GM12878 (cell line): ENCODE measurements around the gene WRAP73. TPM values are rescaled to one million over a fixed set of nuclear protein-coding genes. Genes with fewer than 3 reads are reported as not detected.

Source experiments
- ATAC-seq: fragments of 200-7000 bp; cut with Tn5 transposase; 3 replicates; pipeline ENCODE4 v1.9.1; 2020; ENCODE audit warnings: mild to moderate bottlenecking, moderate library complexity
- BruUV-seq: library from RNA; stranded (reverse); fragments of 400-500 nt; replicated peaks from 2 replicates; lab custom pipeline; 2021; lab: Mats Ljungman, UMichigan
- CTCF ChIA-PET: fragments of 300-600 bp; sonication (Branson Sonifier 250); formaldehyde crosslinking; extraction: SDS; loops from one replicate; lab custom pipeline; 2021; ENCODE audit warnings: inconsistent platforms; lab: Yijun Ruan, JAX
- POLR2A ChIA-PET: fragments of 350-600 bp; formaldehyde crosslinking; extraction: SDS; loops from one replicate; lab custom pipeline; 2021; ENCODE audit warnings: inconsistent platforms; lab: Charles Lee
- RAD21 ChIA-PET: fragments of 300-600 bp; sonication (Branson Sonifier 250); formaldehyde crosslinking; loops from one replicate; lab custom pipeline; 2023; ENCODE audit warnings: antibody characterized with exemption; ENCODE audit not compliant: unreplicated experiment; lab: Charles Lee
- SMC1A ChIA-PET: fragments of 300-600 bp; sonication (Branson Sonifier 250); formaldehyde crosslinking; loops from one replicate; lab custom pipeline; 2023; ENCODE audit not compliant: unreplicated experiment, uncharacterized antibody; lab: Charles Lee
- DNase-seq: peaks from one replicate; pipeline ENCODE4 v3.0.0-alpha.2; 2011; ENCODE audit warnings: low read depth, low spot score
- FAIRE-seq: peaks from 3 replicates; lab custom pipeline; 2011; peaks lifted over from hg19 to GRCh38; lab: Jason Lieb, UNC
- H2AFZ ChIP-seq: 2 replicates; pipeline ENCODE4 v1.6.0; 2011; ENCODE audit warnings: low read depth, low read length, control low read depth; ENCODE audit not compliant: control insufficient read depth
- H3K27ac ChIP-seq: 2 replicates; pipeline ENCODE4 v1.5.1; 2011; ENCODE audit warnings: control low read depth; ENCODE audit not compliant: control insufficient read depth, insufficient read depth
- H3K27me3 ChIP-seq, 2 experiments: replicated peaks in 1 of 2; 2 replicates each; pipeline versions ENCODE4 v1.6.0 to v1.6.1; 2011; ENCODE audit warnings: low read length in 1 of 2; ENCODE audit not compliant: control insufficient read depth in 2 of 2, insufficient read depth in 2 of 2
- H3K36me3 ChIP-seq, 2 experiments: 2 replicates each; pipeline ENCODE4 v1.5.1; 2011; ENCODE audit warnings: low read length in 1 of 2; ENCODE audit not compliant: control insufficient read depth in 2 of 2, insufficient read depth in 2 of 2
- H3K4me1 ChIP-seq: 2 replicates; pipeline ENCODE4 v1.6.1; 2011; ENCODE audit warnings: mild to moderate bottlenecking, low read length, moderate library complexity, mixed read lengths; ENCODE audit not compliant: control insufficient read depth, insufficient read depth
- H3K4me2 ChIP-seq: 2 replicates; pipeline ENCODE4 v1.6.0; 2011; ENCODE audit warnings: control low read depth; ENCODE audit not compliant: control insufficient read depth, insufficient read depth
- H3K4me3 ChIP-seq: fragments of 200-600 bp; sonication (generic); 2 replicates; pipeline ENCODE4 v1.5.1; 2016
- H3K79me2 ChIP-seq: 2 replicates; pipeline ENCODE4 v1.6.0; 2011; ENCODE audit warnings: low read length; ENCODE audit not compliant: control insufficient read depth, insufficient read depth
- H3K9ac ChIP-seq: 2 replicates; pipeline ENCODE4 v1.8.0; 2011; ENCODE audit warnings: low read length, control low read depth, mixed read lengths; ENCODE audit not compliant: control insufficient read depth, insufficient read depth
- H3K9me3 ChIP-seq: replicated peaks from 3 replicates; pipeline ENCODE4 v1.5.1; 2011; ENCODE audit warnings: mild to moderate bottlenecking, low read length; ENCODE audit not compliant: control insufficient read depth, insufficient read depth
- H4K20me1 ChIP-seq: 2 replicates; pipeline ENCODE4 v1.6.0; 2011; ENCODE audit not compliant: control insufficient read depth, insufficient read depth
- EGR1 ChIP-seq, 2 experiments: IDR thresholded peaks; 1 replicate in 1 of 2; 2 replicates in 1 of 2; pipeline ENCODE4 v1.6.1; 2011 to 2012; ENCODE audit warnings: low read depth in 2 of 2, low read length in 2 of 2, borderline replicate concordance in 1 of 2, mild to moderate bottlenecking in 1 of 2, moderate library complexity in 1 of 2
- NFYA ChIP-seq: IDR thresholded peaks from 2 replicates; pipeline ENCODE4 v1.6.1; 2011; ENCODE audit warnings: low read depth, mild to moderate bottlenecking, low read length, improper control_type of control experiment, borderline replicate concordance
- NFYB ChIP-seq: IDR thresholded peaks from 2 replicates; pipeline ENCODE4 v1.6.1; 2011; ENCODE audit warnings: low read depth, mild to moderate bottlenecking, low read length, improper control_type of control experiment, moderate library complexity; ENCODE audit not compliant: insufficient read depth
- SPI1 ChIP-seq: IDR thresholded peaks from 2 replicates; pipeline ENCODE4 v1.6.1; 2011; ENCODE audit warnings: low read depth, mild to moderate bottlenecking, low read length, moderate library complexity, borderline replicate concordance; ENCODE audit not compliant: insufficient read depth
- WGBS: methylation state at CpG from one replicate; pipeline ENCODE4 v1.1.6; 2016; ENCODE audit warnings: low lambda C conversion rate; ENCODE audit not compliant: insufficient replicate concordance, insufficient coverage; ENCODE audit errors: missing lambda C conversion rate; 5-methylcytosine and 5-hydroxymethylcytosine counted together
- in situ Hi-C: fragments of 300-500 bp; cut with MboI; formaldehyde crosslinking; loops from 9 replicates; pipeline ENCODE4 v1.14.3; 2018; ENCODE audit warnings: mixed read lengths
- intact Hi-C: fragments of 100-400 bp; cut with micrococcal nuclease; formaldehyde crosslinking; loops from one replicate; pipeline ENCODE4 v1.14.2; 2022; ENCODE audit not compliant: unreplicated experiment
- polyA plus RNA-seq, 11 experiments: library from polyadenylated mRNA; depleted of rRNA in 4 of 11; unstranded in 6 of 11; stranded (reverse) in 5 of 11; fragments of >200 nt; fragmentation: Nextera tagmentation in 4 of 11; fragmentation: Illumina TruSeq in 1 of 11; extraction: Ambion mirVana in 4 of 11; extraction: Trizol in 1 of 11; gene quantifications; 1 replicate in 1 of 11; 2 replicates in 10 of 11; pipeline versions ENCODE4 v1.2.1 to v1.2.3, GENCODE V29; 2011 to 2016; ENCODE audit warnings: inconsistent platforms in 2 of 11, missing spikeins in 2 of 11, low read depth in 1 of 11
- total RNA-seq, 4 experiments: library from RNA; depleted of rRNA in 3 of 4; stranded (reverse); fragments of >200 nt in 3 of 4; fragmentation: Illumina TruSeq in 1 of 4; extraction: Trizol in 1 of 4; gene quantifications; 2 replicates each; pipeline versions ENCODE4 v1.2.1 to v1.2.3, GENCODE V29; 2013 to 2021

Gene WRAP73
- total and polyA plus RNA-seq, 10 of the 15 experiments (the other 5 are each of a cell fraction or from before 2014, with no cell fraction given): 3.2 to 65.8 (median 48.0) TPM

- H3K27me3 ChIP-seq: peaks cover 0 to 1% of the 10 kb centered on the region in 2 experiments; a peak in 3 of 4 replicates
- no peak overlapping the region for H2AFZ ChIP-seq
- H3K36me3 ChIP-seq: no peaks in the 10 kb centered on the region
- in situ Hi-C loops (no loop called here), intact Hi-C loops (no loop called here)
- POLR2A ChIA-PET: no interaction called here
- no TSS peak for BruUV-seq
- WGBS: 3% methylated on average over 11 of the region's 11 CpGs
- CTCF ChIA-PET: no interaction called here
- RAD21 ChIA-PET: interaction anchor here (1.5 kb wide), 1 partner anchor 21 kb away, joined by 3 read pairs; no protein-coding TSS in a partner anchor
- no peak overlapping the region for H3K9ac ChIP-seq
- FAIRE-seq: no peak
- H3K4me2 ChIP-seq: no peak overlapping the region
- no peak overlapping the region for H3K27ac ChIP-seq
- H3K4me1 ChIP-seq: 0 out of 2 replicates have a peak, but pooled peaks cover 4% of the 10 kb centered on the region
- H4K20me1 ChIP-seq: no peaks in the 10 kb centered on the region
- SMC1A ChIA-PET: no interaction called here
- no peak overlapping the region for H3K4me3 ChIP-seq
- TF ChIP-seq NFYB (no peak), EGR1 (IDR thresholded peaks at IDR 0.05; ENCODE audit: borderline replicate concordance in 1 of 2, low read depth in 2 of 2, low read length in 2 of 2) (peak in 1 of 2 experiments; percentile 47; a peak in 2 of 3 replicates)
- TF ChIP-seq, all 136 proteins: peak for 1
- Histone ChIP-seq H3K79me2 (no peaks in the 10 kb centered on the region), H3K9me3 (no peaks in the 10 kb centered on the region)
- ATAC-seq (peak; percentile 41), DNase-seq (no peak)
Measured at GRCh38 chr1:3597599-3597964, 52.3 kb downstream of the WRAP73 start.

DNA sequence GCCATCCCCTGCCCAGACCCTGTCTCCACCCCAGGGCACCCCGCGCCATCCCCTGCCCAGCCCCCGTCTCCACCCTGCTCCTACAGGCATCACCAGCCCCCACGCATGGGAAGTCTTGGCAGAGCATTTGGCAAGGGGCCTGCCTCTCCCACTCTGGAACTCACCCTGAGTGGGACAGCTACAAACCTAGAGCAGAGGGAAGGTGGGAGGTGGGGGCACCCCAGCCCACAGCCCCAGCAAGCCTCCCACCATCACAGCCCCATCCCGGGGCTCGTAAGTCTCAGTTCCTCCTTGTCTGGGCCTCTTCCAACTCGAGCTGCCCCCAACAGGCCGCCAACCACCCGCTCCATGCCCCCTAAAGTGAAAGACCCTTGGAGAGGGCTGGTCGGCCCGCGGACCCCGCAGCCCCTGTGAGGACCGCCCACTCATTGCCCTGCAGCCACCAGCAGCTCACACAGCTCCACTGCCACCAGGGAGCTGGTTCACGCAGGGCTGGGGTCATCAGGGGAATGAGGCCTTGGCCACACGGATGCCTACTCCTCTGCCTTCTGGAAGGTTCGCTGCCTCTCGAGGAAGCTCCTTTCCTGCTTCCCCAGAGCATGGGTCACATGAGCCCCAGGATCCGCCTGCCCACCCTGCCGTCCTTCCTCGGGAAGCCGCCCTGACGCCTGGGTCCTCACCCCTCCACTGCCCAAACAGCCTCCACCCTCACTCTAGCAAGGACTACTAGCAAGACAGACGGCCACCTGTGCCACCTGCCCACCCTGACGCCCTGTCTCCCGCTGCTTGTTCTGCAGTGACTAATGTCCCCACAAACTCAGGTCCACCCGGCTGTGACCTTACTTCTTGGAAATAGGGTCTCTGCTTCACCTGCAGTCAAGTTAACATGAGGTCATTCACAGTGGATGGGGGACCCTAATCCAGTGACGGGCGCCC is 53.0 kb downstream of the WRAP73 start:
- no peak for ATAC-seq
- H3K9me3 ChIP-seq: no peaks in the 10 kb centered on the region
- 0 out of 2 replicates have a peak, but pooled peaks cover 4% of the 10 kb centered on the region for H3K4me1 ChIP-seq
- no peaks in the 10 kb centered on the region for H3K79me2 ChIP-seq
- in situ Hi-C loops (no loop called here), intact Hi-C loops (no loop called here)
- no peak for FAIRE-seq
- no peak overlapping the region for H3K4me2 ChIP-seq
- ChIA-PET SMC1A (no interaction called here), RAD21 (interaction anchor here (1.5 kb wide), 1 partner anchor 22 kb away, joined by 3 read pairs; no protein-coding TSS in a partner anchor), CTCF (no interaction called here), POLR2A (no interaction called here)
- H2AFZ ChIP-seq: no peak overlapping the region
- 25% methylated on average over 27 of the region's 29 CpGs for WGBS
- H4K20me1 ChIP-seq: no peaks in the 10 kb centered on the region
- peaks cover 0 to 1% of the 10 kb centered on the region in 2 experiments; a peak in 3 of 4 replicates for H3K27me3 ChIP-seq
- H3K9ac ChIP-seq: no peak overlapping the region
- TF ChIP-seq SPI1 (peak; percentile 15; the same call in 1 of the 2 replicates), NFYA (no peak)
- H3K27ac ChIP-seq: no peak overlapping the region
- H3K4me3 ChIP-seq: no peak overlapping the region
- no peak for DNase-seq
- no peaks in the 10 kb centered on the region for H3K36me3 ChIP-seq
- BruUV-seq: no TSS peak
